Urinary bladder (tissue), 4 donors: ENCODE measurements around the gene PEX14. TPM values are rescaled to one million over a fixed set of nuclear protein-coding genes. Genes with fewer than 3 reads are reported as not detected.
"Not testable (repeated sequence)": the region's sequence is repeated elsewhere in the genome, so short reads cannot be mapped to it uniquely, and the experiment has no call there.

Experiments used
- DNase-seq: peaks from one replicate; pipeline ENCODE4 v3.0.0-alpha.2; 2015; ENCODE audit errors: extremely low spot score
- H3K27ac ChIP-seq: one replicate; pipeline ENCODE4 v1.5.1; 2013; ENCODE audit warnings: low read depth, mild to moderate bottlenecking, moderate library complexity
- H3K36me3 ChIP-seq: one replicate; pipeline ENCODE4 v1.6.1; 2013; ENCODE audit warnings: mild to moderate bottlenecking, moderate library complexity; ENCODE audit not compliant: insufficient read depth
- H3K4me1 ChIP-seq: one replicate; pipeline ENCODE4 v1.6.1; 2013; ENCODE audit warnings: mild to moderate bottlenecking, moderate library complexity; ENCODE audit not compliant: insufficient read depth
- H3K4me3 ChIP-seq: one replicate; pipeline ENCODE4 v1.5.1; 2013; ENCODE audit warnings: low read depth, low read length
- WGBS: extraction: QIAGEN DNeasy Blood & Tissue Kit; methylation state at CpG from one replicate; pipeline ENCODE4 v1.1.7; 2013; 5-methylcytosine and 5-hydroxymethylcytosine counted together
- polyA plus RNA-seq: library from polyadenylated mRNA; stranded (reverse); fragments of 200-250 nt; gene quantifications from one replicate; pipeline ENCODE4 v1.2.3, GENCODE V29; 2013
- total RNA-seq: library from RNA; depleted of rRNA; stranded (reverse); fragments of >200 nt; gene quantifications from one replicate; pipeline ENCODE4 v1.2.3, GENCODE V29; 2014
- donor health status: healthy with polysubstance abuse.
- donor health status: healthy.

PEX14 gene
- total and polyA plus RNA-seq, 2 donors, result 10.9 to 76.1 TPM

DNA sequence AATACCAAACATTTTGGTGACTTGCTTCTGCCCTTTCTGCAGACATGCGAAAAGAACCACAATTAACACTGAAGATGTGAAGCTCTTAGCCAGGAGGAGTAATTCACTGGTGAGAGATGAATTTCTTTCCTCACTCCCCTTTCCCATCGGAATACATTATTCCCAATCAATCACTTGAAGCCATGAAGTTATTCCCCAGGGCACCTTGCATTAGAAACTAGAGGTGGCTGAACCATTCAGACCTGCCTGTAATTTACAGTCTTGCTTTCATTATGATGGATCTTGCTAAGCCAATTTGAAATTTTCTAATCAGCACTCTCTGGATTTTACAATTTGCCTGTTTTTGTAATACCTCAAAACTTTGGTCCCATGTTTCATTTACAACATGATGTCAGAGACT is 34.4 kb upstream of the PEX14 start:
- no peak overlapping the region for H3K27ac ChIP-seq
- H3K4me1 ChIP-seq, result no peaks in the 10 kb centered on the region
- DNase-seq, result no peak
- 96% methylated on average over 2 of the region's 2 CpGs for WGBS
- no peak overlapping the region for H3K4me3 ChIP-seq
- no peaks in the 10 kb centered on the region for H3K36me3 ChIP-seq

DNA sequence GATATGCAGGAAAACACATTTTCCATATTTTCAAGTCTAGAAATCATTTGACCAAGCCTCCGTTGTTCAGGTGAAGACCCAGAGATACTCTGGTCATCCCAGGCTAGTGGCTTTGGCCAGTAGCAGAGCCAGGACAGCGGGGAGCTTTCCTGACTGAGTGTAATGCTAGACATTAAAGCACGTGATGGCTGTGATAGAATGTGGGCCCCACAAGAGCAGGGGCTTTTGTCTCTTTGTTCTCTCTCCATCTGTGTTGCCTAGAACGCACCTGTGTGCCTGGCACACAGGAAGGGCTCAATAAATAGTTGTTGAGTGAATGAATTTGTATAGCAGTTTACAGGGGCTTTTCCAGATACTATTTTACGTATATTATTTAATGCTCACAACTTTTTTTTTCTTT is 34.0 kb upstream of the PEX14 start:
- Histone ChIP-seq H3K36me3 (no peaks in the 10 kb centered on the region), H3K4me1 (no peaks in the 10 kb centered on the region), H3K4me3 (no peak overlapping the region), H3K27ac (no peak overlapping the region)
- 92% methylated on average over 5 of the region's 5 CpGs for WGBS
- no peak for DNase-seq

DNA sequence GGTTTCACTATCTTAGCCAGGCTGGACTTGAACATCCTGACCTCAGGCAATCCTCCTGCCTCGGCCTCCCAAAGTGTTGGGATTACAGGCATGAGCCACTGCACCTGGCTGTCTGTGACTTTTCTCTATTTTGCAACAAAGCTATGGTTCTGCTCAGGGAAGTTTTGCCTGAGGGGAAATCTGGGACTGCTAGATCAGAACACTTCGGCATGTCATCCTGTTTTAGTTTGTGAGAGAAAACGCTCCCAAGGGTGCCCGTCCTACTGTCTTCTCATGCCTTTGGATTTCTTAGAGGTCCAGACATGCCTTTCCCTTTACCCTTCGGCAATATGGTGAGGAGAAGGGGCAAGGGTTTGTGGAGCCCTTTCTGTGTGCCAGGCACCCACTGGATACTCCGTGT is 30.5 kb upstream of the PEX14 start:
- Histone ChIP-seq H3K4me1 (no peaks in the 10 kb centered on the region), H3K36me3 (no peaks in the 10 kb centered on the region), H3K4me3 (no peak overlapping the region), H3K27ac (no peak overlapping the region)
- DNase-seq, result no peak
- 92% methylated on average over 6 of the region's 6 CpGs for WGBS

DNA sequence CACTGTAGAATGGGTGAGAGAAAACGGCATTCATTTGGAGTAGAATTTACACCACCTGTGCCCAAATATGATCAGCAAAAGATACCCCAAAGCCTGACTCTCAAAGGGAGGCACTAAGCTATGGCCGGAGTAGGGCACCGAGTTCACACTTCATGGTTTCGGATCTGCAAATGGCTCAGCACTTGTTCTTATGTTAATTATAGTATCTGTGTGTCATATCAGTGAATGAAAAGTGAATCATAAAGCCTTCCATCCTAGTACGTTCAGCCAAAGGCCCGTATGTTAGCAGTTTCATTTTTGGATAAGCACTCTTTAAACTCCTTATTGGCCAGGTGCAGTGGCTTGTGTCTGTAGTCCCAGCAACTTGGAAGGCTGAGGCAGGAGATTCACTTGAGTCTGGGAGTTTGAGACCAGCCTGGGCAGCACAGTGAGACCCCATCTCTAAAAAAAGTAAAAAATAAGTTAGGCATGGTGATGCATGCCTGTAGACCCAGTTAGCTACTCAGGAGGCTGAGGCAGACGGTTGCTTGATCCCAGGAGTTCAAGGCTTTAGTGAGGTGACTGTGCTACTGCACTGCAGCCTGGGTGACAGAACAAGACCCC is 29.9 kb upstream of the PEX14 start:
- Histone ChIP-seq H3K27ac (no peak overlapping the region), H3K4me1 (no peaks in the 10 kb centered on the region), H3K4me3 (no peak overlapping the region), H3K36me3 (no peaks in the 10 kb centered on the region)
- no peak for DNase-seq
- 88% methylated on average over 7 of the region's 7 CpGs for WGBS

DNA sequence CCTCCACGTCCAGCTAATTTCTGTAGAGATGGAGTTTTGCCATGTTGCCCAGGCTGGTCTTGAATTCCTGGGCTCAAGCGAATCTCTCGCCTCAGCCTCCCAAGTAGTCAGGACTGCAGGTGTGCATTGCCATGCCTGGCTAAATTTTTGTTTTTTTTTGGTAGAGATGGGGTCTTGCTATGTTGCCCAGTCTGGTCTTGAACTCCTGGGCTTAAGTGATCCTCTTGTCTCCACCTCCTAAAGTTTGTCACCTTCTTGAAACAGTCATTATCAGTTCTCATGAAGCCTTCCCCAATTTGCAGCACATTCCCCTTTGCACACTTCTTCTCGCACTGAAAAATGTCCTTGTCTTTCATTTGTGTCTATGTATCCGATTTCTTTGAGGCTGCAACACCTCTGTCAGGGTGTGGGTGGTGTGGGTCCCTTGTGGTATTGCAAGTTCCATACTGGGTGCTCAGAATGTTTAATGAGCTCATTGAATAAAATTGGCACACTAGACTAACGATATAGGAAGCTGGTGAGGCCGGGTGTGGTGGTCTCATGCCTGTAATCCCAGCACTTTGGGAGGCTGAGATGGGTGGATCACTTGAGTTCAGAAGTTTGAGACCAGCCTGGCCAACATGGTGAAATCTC is 27.8 kb upstream of the PEX14 start:
- 98% methylated on average over 7 of the region's 7 CpGs for WGBS
- H3K4me3 ChIP-seq, result no peak overlapping the region
- no peak overlapping the region for H3K27ac ChIP-seq
- H3K36me3 ChIP-seq, result no peaks in the 10 kb centered on the region
- no peak for DNase-seq
- H3K4me1 ChIP-seq, result no peaks in the 10 kb centered on the region

DNA sequence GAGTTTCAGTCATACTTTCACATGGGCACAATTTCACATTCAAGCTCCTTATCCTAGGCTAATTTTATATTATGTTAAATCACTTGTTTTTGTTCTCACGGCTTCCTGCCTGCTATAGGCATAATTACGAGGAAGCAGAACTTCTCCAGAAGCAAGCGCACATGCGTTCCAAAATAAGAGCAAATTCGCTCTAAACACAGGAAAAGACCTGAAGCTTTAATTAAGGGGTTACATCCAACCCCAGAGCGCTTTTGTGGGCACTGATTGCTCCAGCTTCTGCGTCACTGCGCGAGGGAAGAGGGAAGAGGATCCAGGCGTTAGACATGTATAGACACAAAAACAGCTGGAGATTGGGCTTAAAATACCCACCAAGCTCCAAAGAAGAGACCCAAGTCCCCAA is 25.0 kb upstream of the PEX14 start, which contains the start of gene CORT:
TSS of gene CORT (plus strand) at position 281 of the 400 bp plus-strand sequence. CDS start 193 bp downstream, outside the sequence.
- Histone ChIP-seq H3K4me3 (no peak within 1 kb of the TSS), H3K36me3 (no peaks in the 10 kb centered on the region), H3K27ac (no peak within 1 kb of the TSS), H3K4me1 (no peaks in the 10 kb centered on the region)
- no peak for DNase-seq
- 87% methylated on average over 10 of the region's 10 CpGs for WGBS

DNA sequence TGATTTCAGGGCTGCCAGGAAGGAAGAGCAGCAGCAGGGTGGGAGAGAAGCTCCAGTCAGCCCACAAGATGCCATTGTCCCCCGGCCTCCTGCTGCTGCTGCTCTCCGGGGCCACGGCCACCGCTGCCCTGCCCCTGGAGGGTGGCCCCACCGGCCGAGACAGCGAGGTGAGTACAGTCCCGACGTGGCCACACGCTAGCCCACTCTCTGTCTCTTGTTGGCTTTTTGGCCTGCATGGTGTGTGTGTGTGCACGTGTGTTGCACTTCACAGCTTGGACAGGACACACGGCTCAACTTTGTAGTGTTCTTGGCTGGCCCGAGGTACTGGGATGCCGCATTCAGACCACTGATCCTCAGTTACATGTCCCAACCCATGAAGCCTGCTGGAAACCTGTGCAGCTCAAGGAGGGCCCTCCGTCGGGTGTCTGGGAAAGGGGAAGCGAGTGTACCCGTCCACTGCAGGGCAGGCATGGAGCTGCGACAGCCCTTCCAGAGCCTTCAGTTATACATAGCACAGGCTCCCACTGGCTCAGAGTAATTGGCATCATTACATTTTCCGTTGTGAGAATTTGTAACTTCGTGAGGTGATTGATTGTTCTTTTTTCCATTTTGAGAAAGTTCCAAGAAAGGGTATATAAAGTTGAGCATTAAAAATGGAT is 24.5 kb upstream of the PEX14 start:
- Histone ChIP-seq H3K27ac (no peak overlapping the region), H3K36me3 (no peaks in the 10 kb centered on the region), H3K4me3 (no peak overlapping the region), H3K4me1 (no peaks in the 10 kb centered on the region)
- DNase-seq, result no peak
- WGBS, result 69% methylated on average over 21 of the region's 21 CpGs

DNA sequence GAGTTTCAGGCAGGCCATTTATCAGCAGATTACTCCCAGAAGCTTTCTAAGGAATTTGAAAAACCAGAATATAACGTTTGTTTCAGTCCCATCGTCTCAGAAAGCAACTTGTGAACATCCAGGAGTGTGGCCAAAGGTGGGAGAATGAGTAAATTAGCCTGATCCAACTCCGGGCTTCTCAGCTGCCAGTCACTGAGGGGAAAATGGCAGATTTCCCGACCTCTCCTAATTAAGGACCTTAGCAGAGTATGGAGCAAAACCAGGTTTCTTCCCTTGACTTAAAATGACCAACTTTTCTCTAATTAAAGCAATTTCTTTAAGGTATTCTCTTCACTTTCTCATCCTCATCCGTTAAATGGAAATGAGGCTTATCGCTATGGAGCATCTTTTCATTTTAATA is 23.9 kb upstream of the PEX14 start:
- Histone ChIP-seq H3K4me3 (no peak overlapping the region), H3K36me3 (no peaks in the 10 kb centered on the region), H3K27ac (no peak overlapping the region), H3K4me1 (no peaks in the 10 kb centered on the region)
- no peak for DNase-seq
- 30% methylated on average over 6 of the region's 6 CpGs for WGBS

DNA sequence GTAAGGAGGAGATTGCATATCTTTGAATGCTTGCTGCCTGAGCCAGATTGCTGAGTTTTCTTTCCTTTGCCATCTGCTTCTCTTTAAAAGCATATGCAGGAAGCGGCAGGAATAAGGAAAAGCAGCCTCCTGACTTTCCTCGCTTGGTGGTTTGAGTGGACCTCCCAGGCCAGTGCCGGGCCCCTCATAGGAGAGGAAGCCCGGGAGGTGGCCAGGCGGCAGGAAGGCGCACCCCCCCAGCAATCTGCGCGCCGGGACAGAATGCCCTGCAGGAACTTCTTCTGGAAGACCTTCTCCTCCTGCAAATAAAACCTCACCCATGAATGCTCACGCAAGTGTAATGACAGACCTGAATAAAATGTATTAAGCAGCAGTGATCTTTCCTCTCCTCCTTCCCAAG is 23.5 kb upstream of the PEX14 start:
- H3K36me3 ChIP-seq, result no peaks in the 10 kb centered on the region
- H3K4me3 ChIP-seq, result no peak overlapping the region
- WGBS, result 4% methylated on average over 10 of the region's 10 CpGs
- H3K27ac ChIP-seq, result no peak overlapping the region
- H3K4me1 ChIP-seq, result no peaks in the 10 kb centered on the region
- no peak for DNase-seq

DNA sequence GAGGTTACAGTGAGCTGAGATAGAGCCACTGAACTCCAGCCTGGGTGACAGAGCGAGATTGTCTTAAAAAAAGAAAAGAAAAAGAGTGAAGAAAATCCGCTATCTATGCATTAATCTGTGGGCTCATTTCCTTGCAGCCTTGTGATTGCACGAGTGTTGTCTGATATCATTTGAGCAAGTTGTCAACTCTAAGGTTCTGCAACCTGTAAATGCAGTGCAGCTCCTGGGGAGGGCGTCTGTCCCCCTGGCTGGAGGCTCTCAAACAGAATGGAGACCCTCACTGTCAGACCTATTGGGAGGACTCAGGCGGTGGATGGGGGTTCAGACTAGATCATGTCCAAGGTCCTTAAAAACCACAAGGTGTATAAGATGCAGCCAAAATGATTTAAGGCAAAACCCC is 18.7 kb upstream of the PEX14 start:
- no peak overlapping the region for H3K27ac ChIP-seq
- WGBS, result 83% methylated on average over 5 of the region's 5 CpGs
- H3K36me3 ChIP-seq, result no peaks in the 10 kb centered on the region
- no peak overlapping the region for H3K4me3 ChIP-seq
- no peaks in the 10 kb centered on the region for H3K4me1 ChIP-seq
- DNase-seq, result no peak

DNA sequence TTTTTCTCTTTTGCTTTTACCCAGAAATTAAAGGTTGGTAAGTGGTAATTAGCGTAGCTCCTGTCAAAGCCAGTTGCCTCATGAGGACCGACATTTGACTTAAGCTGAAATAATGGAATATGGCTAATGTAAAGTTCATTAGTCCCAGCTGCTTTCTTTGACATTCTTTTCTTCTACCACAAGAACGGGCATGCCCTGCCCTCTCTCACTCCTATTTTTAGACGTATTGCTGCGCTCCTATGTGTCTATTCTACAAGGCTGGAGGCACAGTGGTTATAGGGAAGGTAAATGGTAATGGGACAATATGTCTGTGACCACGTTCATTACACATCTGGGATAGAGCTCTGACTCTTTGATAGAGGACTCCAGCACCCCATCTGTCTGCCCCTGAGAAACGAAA is 18.1 kb upstream of the PEX14 start:
- no peaks in the 10 kb centered on the region for H3K36me3 ChIP-seq
- 74% methylated on average over 7 of the region's 7 CpGs for WGBS
- no peak overlapping the region for H3K4me3 ChIP-seq
- no peak overlapping the region for H3K27ac ChIP-seq
- no peak for DNase-seq
- no peaks in the 10 kb centered on the region for H3K4me1 ChIP-seq

DNA sequence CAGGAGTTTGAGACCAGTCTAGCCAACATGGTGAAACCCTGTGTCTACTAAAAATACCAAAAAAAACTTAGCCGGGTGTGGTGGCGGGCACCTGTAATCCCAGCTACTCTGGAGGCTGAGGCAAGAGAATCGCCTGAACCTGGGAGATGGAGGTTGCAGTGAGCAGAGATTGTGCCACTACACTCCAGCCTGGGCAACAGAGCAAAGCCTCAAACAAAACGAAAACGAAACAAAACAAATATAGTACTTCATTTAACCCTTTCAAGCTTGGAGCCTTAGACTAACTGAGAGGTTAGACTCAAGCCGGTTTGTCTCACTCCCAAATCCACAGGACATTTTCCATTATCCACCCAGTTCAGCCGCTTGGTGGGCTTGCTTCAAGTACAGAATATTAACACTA is 17.3 kb upstream of the PEX14 start:
- DNase-seq, H3K36me3 ChIP-seq, H3K27ac ChIP-seq, H3K4me1 ChIP-seq, H3K4me3 ChIP-seq: not testable (repeated sequence)
- WGBS, result 70% methylated on average over 7 of the region's 7 CpGs

DNA sequence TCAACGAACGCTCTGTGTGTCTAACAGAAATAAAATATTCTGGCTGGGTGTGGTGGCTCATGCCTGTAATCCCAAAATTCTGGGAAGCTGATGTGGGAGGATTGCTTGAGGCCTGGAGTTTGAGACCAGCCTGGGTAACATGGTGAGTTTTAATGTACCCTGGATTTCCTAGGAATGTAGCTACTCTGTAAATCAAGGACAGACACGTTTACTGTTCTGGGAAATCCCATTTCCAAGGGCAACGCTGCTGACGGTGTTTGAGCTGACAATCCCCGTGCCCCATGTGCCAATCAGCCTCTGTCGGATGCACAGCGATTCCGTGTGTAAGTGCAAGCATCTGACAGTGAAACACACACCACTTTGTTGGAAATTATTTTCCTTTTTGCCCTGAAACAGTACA is 16.9 kb upstream of the PEX14 start:
- WGBS, result 61% methylated on average over 9 of the region's 9 CpGs
- Histone ChIP-seq H3K27ac (no peak overlapping the region), H3K4me3 (no peak overlapping the region), H3K36me3 (no peaks in the 10 kb centered on the region), H3K4me1 (no peaks in the 10 kb centered on the region)
- no peak for DNase-seq

DNA sequence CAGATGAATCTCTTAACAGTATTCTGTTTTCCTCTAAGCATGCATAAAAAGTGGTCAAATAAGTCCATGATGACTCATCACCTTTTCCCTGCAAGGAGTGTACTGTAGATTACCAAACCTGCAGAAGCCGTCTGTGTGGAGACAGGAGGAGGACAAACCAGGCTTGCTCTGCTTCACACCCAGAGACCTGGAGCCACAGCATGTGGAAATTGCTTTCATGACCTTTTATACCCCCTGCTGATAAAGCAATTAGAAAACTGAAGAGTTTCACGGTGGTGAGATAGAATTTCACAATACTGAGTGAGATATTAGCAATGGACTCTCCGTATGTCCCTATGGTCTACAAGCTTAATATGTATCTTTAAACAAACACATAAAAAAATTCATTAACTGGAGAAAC is 15.6 kb upstream of the PEX14 start:
- H3K4me1 ChIP-seq, result no peaks in the 10 kb centered on the region
- H3K36me3 ChIP-seq, result no peaks in the 10 kb centered on the region
- no peak overlapping the region for H3K27ac ChIP-seq
- H3K4me3 ChIP-seq, result no peak overlapping the region
- WGBS, result 63% methylated on average over 3 of the region's 3 CpGs
- no peak for DNase-seq
